IPS-15b (cell line): ENCODE data around the gene CDK5.

Source experiments
- H3K27me3 ChIP-seq: one replicate; pipeline ENCODE4 v1.6.1; 2013; ENCODE audit warnings: low read length; ENCODE audit not compliant: control insufficient read depth, insufficient read depth
- H3K36me3 ChIP-seq: one replicate; pipeline ENCODE4 v1.6.1; 2013; ENCODE audit warnings: low read length; ENCODE audit not compliant: control insufficient read depth, insufficient read depth
- H3K4me1 ChIP-seq: one replicate; pipeline ENCODE4 v1.6.1; 2013; ENCODE audit warnings: mild to moderate bottlenecking, low read length; ENCODE audit not compliant: control insufficient read depth, insufficient read depth
- H3K4me3 ChIP-seq: one replicate; pipeline ENCODE4 v1.5.1; 2013; ENCODE audit warnings: low read depth, low read length
- H3K9ac ChIP-seq: one replicate; pipeline ENCODE4 v1.6.1; 2013; ENCODE audit warnings: low read depth, mild to moderate bottlenecking, low read length
- H3K9me3 ChIP-seq: one replicate; pipeline ENCODE4 v1.6.1; 2013; ENCODE audit warnings: mild to moderate bottlenecking, low read length; ENCODE audit not compliant: control insufficient read depth, insufficient read depth

CDK5 gene

GRCh38 chr7:151057506-151057988 lies at the start of gene CDK5:
Gene CDK5, minus strand, starts transcription at chr7:151057897. Its CDS starts 49 bp downstream, at chr7:151057848.
- Histone ChIP-seq H3K4me1 (no peaks in the 10 kb centered on the region), H3K9ac (no peak within 1 kb of the TSS), H3K36me3 (no peaks in the 10 kb centered on the region), H3K27me3 (peaks cover 22% of the 10 kb centered on the region), H3K4me3 (peak within 1 kb of the TSS; percentile 89), H3K9me3 (no peaks in the 10 kb centered on the region)

DNA sequence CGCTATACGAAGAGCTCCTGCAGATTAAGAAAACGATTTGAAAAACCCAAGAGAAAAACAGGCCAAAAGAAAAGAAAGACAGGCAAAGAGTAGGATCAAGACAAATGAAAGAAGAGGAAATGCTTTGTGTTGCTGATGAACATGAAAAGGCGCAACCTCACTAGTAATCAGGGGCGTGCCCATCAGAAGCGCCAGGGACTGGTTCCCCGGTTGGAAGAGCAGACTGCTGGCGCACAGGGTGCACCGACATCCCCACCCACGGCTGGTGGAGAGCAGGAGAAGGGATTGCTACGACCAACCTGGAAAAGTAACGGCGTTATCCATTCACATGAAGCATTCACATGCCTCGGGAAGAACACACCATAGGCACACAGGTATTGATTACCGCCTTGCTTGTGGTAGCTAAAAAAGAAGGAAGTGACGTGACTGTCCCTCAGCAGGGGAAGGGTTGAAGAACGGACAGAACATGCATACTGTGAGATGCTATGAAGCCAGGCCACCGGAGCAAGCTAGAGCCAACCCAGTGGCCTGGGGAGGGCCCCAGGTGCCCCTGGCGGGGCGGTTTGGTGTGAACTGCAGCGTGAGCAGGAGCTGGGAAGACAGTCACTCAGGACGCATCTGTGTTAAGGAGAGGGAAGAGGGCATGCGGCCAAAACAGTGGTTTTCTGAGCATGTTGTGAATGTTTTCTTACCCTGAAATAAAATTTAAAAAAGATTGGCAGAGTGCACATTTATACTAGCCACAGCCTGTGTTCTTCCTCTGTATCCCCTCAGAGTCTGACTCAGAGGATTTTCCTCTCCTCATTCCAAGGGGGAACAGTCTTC lies 46.9 kb upstream of the CDK5 start:
- Histone ChIP-seq H3K36me3 (no peaks in the 10 kb centered on the region), H3K4me1 (peaks cover 14% of the 10 kb centered on the region), H3K9ac (peak overlapping the region; percentile 40), H3K27me3 (no peaks in the 10 kb centered on the region), H3K9me3 (no peaks in the 10 kb centered on the region), H3K4me3 (peak overlapping the region; percentile 42)

DNA sequence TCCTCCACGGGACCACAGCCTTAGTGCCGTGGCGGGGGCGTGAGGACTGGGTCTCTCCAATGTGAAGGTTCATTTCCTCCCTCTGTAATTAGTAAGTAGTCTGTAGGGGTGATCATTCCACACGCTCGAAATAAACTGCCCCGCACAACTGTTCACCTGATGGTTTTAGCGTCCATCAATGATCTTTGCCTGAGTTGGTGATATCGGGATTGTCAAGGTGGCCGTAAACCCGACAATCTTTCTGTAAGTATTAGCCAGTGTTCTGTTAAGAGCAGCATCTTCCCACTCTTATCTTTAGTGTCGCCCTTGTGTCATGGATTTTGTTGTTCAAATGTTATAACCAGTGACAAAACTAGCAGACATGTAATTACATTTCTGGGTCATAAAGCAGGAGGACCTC lies 46.3 kb upstream of the CDK5 start:
- Histone ChIP-seq H3K4me3 (peak overlapping the region; percentile 42), H3K9ac (no peak overlapping the region), H3K27me3 (no peaks in the 10 kb centered on the region), H3K36me3 (no peaks in the 10 kb centered on the region), H3K9me3 (no peaks in the 10 kb centered on the region), H3K4me1 (peaks cover 14% of the 10 kb centered on the region)

- Histone ChIP-seq H3K4me3 (no peak overlapping the region), H3K4me1 (peaks cover 14% of the 10 kb centered on the region), H3K27me3 (no peaks in the 10 kb centered on the region), H3K9me3 (no peaks in the 10 kb centered on the region), H3K36me3 (no peaks in the 10 kb centered on the region), H3K9ac (no peak overlapping the region)
Observed at GRCh38 chr7:151102991-151103390, 45.3 kb upstream of the CDK5 start.

DNA sequence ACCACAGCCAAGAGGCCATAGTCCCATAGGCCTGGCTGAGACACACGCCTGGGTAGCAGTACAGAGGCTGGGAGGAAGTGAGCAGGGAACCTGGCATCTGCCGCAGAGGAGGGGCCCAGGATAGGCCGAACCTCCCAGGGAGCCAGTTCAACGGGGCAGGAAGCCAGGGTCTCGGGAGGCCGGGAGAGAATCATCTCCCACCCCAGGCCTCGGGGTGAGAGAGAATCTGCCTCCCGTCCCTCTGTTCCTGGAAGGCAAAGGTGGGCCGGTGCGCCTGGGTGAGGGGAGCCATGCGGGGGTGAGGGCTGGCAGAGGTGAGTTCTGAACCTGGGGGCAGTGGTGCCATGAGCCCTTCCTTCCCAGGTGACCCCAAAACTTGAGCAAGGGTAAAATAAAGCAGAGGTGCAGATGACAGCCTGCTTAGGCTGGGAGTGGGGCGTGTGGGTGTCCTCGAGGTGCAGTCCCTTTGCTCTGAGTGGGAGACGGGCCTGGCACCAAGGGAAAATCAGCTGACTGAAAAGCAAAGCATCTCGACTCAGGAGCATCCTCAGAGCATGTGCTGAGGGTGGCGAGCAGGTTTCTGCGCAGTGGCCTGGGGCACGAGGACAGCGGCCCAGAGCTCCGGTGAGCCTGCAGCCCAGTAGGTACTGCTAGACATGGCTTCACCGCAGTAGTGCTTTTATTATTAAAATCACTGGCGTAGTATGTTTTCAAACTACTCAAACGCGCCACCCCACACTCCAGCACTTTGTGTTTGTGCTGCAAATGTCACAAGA lies 44.1 kb upstream of the CDK5 start:
- H3K9ac ChIP-seq = no peak overlapping the region
- H3K9me3 ChIP-seq = no peaks in the 10 kb centered on the region
- no peaks in the 10 kb centered on the region for H3K36me3 ChIP-seq
- H3K27me3 ChIP-seq = no peaks in the 10 kb centered on the region
- peaks cover 14% of the 10 kb centered on the region for H3K4me1 ChIP-seq
- H3K4me3 ChIP-seq = no peak overlapping the region

DNA sequence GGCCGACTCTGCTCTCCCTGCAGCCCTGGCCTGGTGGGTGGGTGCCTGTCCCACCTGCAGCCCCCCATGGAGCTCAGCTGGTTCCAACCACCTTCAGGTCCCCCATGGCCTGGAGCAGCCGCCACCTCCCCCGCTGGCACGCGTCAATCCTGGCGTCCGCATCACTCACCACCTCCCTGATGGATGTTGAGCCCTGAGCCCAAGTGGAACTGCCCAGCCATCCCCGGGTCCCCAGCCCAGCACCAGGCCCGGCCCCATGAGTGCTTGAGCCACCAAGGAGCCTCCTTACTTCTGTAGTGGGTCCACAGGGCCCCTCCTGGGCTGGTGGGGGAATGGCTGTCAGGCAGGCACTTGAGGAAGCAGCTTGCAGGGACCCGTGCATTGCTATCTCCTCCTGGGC lies 43.2 kb upstream of the CDK5 start:
- Histone ChIP-seq H3K4me1 (peaks cover 14% of the 10 kb centered on the region), H3K4me3 (no peak overlapping the region), H3K9ac (no peak overlapping the region), H3K9me3 (no peaks in the 10 kb centered on the region), H3K27me3 (no peaks in the 10 kb centered on the region), H3K36me3 (no peaks in the 10 kb centered on the region)

- Histone ChIP-seq H3K9ac (no peak overlapping the region), H3K9me3 (no peaks in the 10 kb centered on the region), H3K27me3 (no peaks in the 10 kb centered on the region), H3K4me1 (peaks cover 12% of the 10 kb centered on the region), H3K4me3 (no peak overlapping the region), H3K36me3 (no peaks in the 10 kb centered on the region)
Observed at GRCh38 chr7:151099486-151100211, 42.0 kb upstream of the CDK5 start.

DNA sequence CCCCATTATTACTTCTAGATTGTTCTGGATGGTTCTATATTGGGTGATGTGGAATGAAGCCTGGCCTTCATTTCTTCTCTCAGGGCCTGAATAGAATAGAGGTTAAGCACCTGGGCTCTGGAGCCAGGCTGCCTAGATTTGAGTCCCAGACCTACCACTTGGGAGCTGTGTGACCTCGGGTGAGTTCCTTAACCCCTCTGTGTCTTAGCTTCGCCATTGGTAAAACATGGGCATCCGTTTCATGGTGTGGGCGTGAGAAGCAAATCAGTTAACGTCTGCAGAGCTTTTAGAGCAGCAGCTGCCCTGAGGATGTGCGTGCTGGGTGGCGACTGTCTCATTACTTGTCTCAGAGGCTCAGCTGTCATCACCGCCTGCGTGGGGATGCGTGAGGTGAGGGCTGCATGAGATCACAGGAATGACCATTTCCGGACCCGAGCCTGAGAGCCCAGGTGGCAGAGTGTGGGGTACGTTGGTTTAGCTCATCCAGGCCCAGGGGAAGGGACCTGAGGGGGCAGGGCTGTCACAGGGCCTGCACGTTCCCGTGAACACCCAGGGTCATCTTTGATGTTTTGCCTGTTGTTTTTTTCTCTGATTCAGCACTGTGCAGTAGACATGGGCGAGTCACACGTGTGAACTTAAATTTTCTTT lies 38.3 kb upstream of the CDK5 start:
- Histone ChIP-seq H3K27me3 (no peaks in the 10 kb centered on the region), H3K36me3 (no peaks in the 10 kb centered on the region), H3K9ac (no peak overlapping the region), H3K4me1 (no peaks in the 10 kb centered on the region), H3K4me3 (no peak overlapping the region), H3K9me3 (no peaks in the 10 kb centered on the region)

- Histone ChIP-seq H3K27me3 (no peaks in the 10 kb centered on the region), H3K36me3 (no peaks in the 10 kb centered on the region), H3K4me1 (no peaks in the 10 kb centered on the region), H3K9ac (no peak overlapping the region), H3K4me3 (no peak overlapping the region), H3K9me3 (no peaks in the 10 kb centered on the region)
Observed at GRCh38 chr7:151095123-151095797, 37.6 kb upstream of the CDK5 start.

- peaks cover 2% of the 10 kb centered on the region for H3K27me3 ChIP-seq
- no peak overlapping the region for H3K4me3 ChIP-seq
- H3K9me3 ChIP-seq = no peaks in the 10 kb centered on the region
- H3K36me3 ChIP-seq = no peaks in the 10 kb centered on the region
- no peak overlapping the region for H3K9ac ChIP-seq
- peaks cover 2% of the 10 kb centered on the region for H3K4me1 ChIP-seq
Observed at GRCh38 chr7:151094675-151095074, 37.0 kb upstream of the CDK5 start.

- H3K4me1 ChIP-seq = peaks cover 10% of the 10 kb centered on the region
- H3K36me3 ChIP-seq = no peaks in the 10 kb centered on the region
- H3K9ac ChIP-seq = no peak overlapping the region
- no peak overlapping the region for H3K4me3 ChIP-seq
- H3K9me3 ChIP-seq = no peaks in the 10 kb centered on the region
- peaks cover 9% of the 10 kb centered on the region for H3K27me3 ChIP-seq
Observed at GRCh38 chr7:151093748-151094147, 36.1 kb upstream of the CDK5 start.
